IMR-90 (cell line): Measurements from ENCODE around the gene ITFG2. TPM values are rescaled to one million over a fixed set of nuclear protein-coding genes. Genes with fewer than 3 reads are reported as not detected.

Experiments used
- ATAC-seq: fragments of 200-7000 bp; cut with Tn5 transposase; 2 replicates; pipeline ENCODE4 v1.9.1; 2020; ENCODE audit warnings: low read depth, mild to moderate bottlenecking, moderate library complexity
- BruUV-seq: library from RNA; stranded (reverse); fragments of 400-500 nt; replicated peaks from 2 replicates; lab custom pipeline; 2021; lab: Mats Ljungman, UMichigan
- CTCF ChIA-PET: fragments of 300-600 bp; formaldehyde crosslinking; extraction: SDS; loops from one replicate; lab custom pipeline; 2021; ENCODE audit warnings: antibody characterized with exemption; lab: Yijun Ruan, JAX
- POLR2A ChIA-PET: fragments of 300-600 bp; sonication (Branson Sonifier 250); formaldehyde crosslinking; loops from one replicate; lab custom pipeline; 2022; ENCODE audit warnings: antibody characterized with exemption; ENCODE audit not compliant: unreplicated experiment; lab: Charles Lee
- DNase-seq: peaks from one replicate; pipeline ENCODE4 v3.0.0; 2013
- H2AFZ ChIP-seq: replicated peaks from 2 replicates; pipeline ENCODE3; 2013; ENCODE audit warnings: low read length, mild to moderate bottlenecking; ENCODE audit not compliant: poor library complexity
- H2AK5ac ChIP-seq: 2 replicates; pipeline ENCODE4 v1.6.1; 2013; ENCODE audit warnings: low read depth, low read length, inconsistent platforms
- H2AK9ac ChIP-seq: replicated peaks from 2 replicates; pipeline ENCODE3; 2013; ENCODE audit warnings: mild to moderate bottlenecking, low read depth, low read length, moderate library complexity; ENCODE audit not compliant: poor library complexity
- H2BK120ac ChIP-seq: 2 replicates; pipeline ENCODE4 v1.6.1; 2013; ENCODE audit warnings: low read depth, low read length, inconsistent platforms
- H2BK15ac ChIP-seq: 3 replicates; pipeline ENCODE4 v1.6.1; 2013; ENCODE audit warnings: low read depth, low read length, inconsistent platforms
- H2BK20ac ChIP-seq: 2 replicates; pipeline ENCODE4 v1.6.1; 2013; ENCODE audit warnings: low read depth, mild to moderate bottlenecking, inconsistent platforms, low read length, moderate library complexity
- H2BK5ac ChIP-seq: 2 replicates; pipeline ENCODE4 v1.6.1; 2013; ENCODE audit warnings: mild to moderate bottlenecking, low read depth, low read length, inconsistent platforms; ENCODE audit not compliant: poor library complexity, severe bottlenecking
- H3K14ac ChIP-seq: replicated peaks from 2 replicates; pipeline ENCODE4 v1.6.1; 2013; ENCODE audit warnings: low read depth, low read length, inconsistent platforms
- H3K18ac ChIP-seq: 2 replicates; pipeline ENCODE4 v1.6.1; 2013; ENCODE audit warnings: low read depth, low read length, control low read depth
- H3K23ac ChIP-seq: 2 replicates; pipeline ENCODE4 v1.6.1; 2013; ENCODE audit warnings: low read depth, low read length, inconsistent platforms
- H3K27ac ChIP-seq: 2 replicates; pipeline ENCODE4 v1.5.1; 2013; ENCODE audit warnings: mild to moderate bottlenecking, control low read depth, low read length; ENCODE audit not compliant: insufficient read depth
- H3K27me3 ChIP-seq: 2 replicates; pipeline ENCODE4 v1.6.1; 2013; ENCODE audit warnings: low read length; ENCODE audit not compliant: control insufficient read depth, insufficient read depth
- H3K36me3 ChIP-seq: 2 replicates; pipeline ENCODE4 v1.6.1; 2013; ENCODE audit warnings: low read length, mixed read lengths; ENCODE audit not compliant: control insufficient read depth, insufficient read depth
- H3K4ac ChIP-seq: 2 replicates; pipeline ENCODE4 v1.6.1; 2013; ENCODE audit warnings: low read depth, low read length, inconsistent platforms
- H3K4me1 ChIP-seq: 2 replicates; pipeline ENCODE4 v1.6.1; 2013; ENCODE audit warnings: low read length, mixed read lengths; ENCODE audit not compliant: control insufficient read depth, insufficient read depth
- H3K4me2 ChIP-seq: 2 replicates; pipeline ENCODE4 v1.6.1; 2013; ENCODE audit warnings: low read depth, mild to moderate bottlenecking, control low read depth, low read length, moderate library complexity
- H3K4me3 ChIP-seq: 2 replicates; pipeline ENCODE4 v1.5.1; 2013; ENCODE audit warnings: low read depth, mild to moderate bottlenecking, control low read depth, low read length, moderate library complexity; ENCODE audit not compliant: insufficient read depth
- H3K56ac ChIP-seq: 2 replicates; pipeline ENCODE4 v1.6.1; 2013; ENCODE audit warnings: low read length, inconsistent platforms; ENCODE audit not compliant: insufficient read depth; ENCODE audit errors: extremely low read depth
- H3K79me1 ChIP-seq, 2 experiments: 2 replicates each; pipeline ENCODE4 v1.6.1; 2013; ENCODE audit warnings: low read length in 2 of 2, inconsistent platforms in 1 of 2, low read depth in 1 of 2
- H3K9ac ChIP-seq: 2 replicates; pipeline ENCODE4 v1.6.1; 2013; ENCODE audit warnings: low read depth, low read length, control low read depth
- H3K9me1 ChIP-seq: 2 replicates; pipeline ENCODE4 v1.6.1; 2013; ENCODE audit warnings: low read length, inconsistent platforms; ENCODE audit not compliant: insufficient read depth
- H3K9me3 ChIP-seq: 2 replicates; pipeline ENCODE4 v1.6.1; 2013; ENCODE audit warnings: low read length; ENCODE audit not compliant: control insufficient read depth, insufficient read depth
- H4K20me1 ChIP-seq: 2 replicates; pipeline ENCODE4 v1.6.1; 2013; ENCODE audit warnings: low read length, inconsistent platforms; ENCODE audit not compliant: insufficient read depth
- H4K5ac ChIP-seq: 2 replicates; pipeline ENCODE4 v1.6.1; 2013; ENCODE audit warnings: mild to moderate bottlenecking, low read depth, low read length, control low read depth
- H4K8ac ChIP-seq, 2 experiments: 2 replicates each; pipeline ENCODE4 v1.6.1; 2013; ENCODE audit warnings: low read depth in 2 of 2, low read length in 2 of 2, control low read depth in 1 of 2, inconsistent platforms in 1 of 2
- H4K91ac ChIP-seq: 2 replicates; pipeline ENCODE4 v1.6.1; 2013; ENCODE audit warnings: low read depth, low read length, inconsistent platforms; ENCODE audit not compliant: insufficient read depth
- BHLHE40 ChIP-seq: fragments of 150-350 bp; IDR thresholded peaks from 2 replicates; pipeline ENCODE4 v1.6.1; 2016; ENCODE audit warnings: mild to moderate bottlenecking, low read depth, low read length
- CEBPB ChIP-seq: IDR thresholded peaks from 2 replicates; pipeline ENCODE4 v1.6.1; 2012; ENCODE audit warnings: low read depth, low read length, improper control_type of control experiment
- CHD1 ChIP-seq: IDR thresholded peaks from 2 replicates; pipeline ENCODE4 v1.6.1; 2012; ENCODE audit warnings: low read depth, low read length, improper control_type of control experiment
- CTCF ChIP-seq: conservative IDR thresholded peaks from 2 replicates; pipeline ENCODE4 v1.5.1; 2012; ENCODE audit warnings: mild to moderate bottlenecking, low read depth, low read length, improper control_type of control experiment
- ELK1 ChIP-seq: fragments of 150-350 bp; IDR thresholded peaks from 2 replicates; pipeline ENCODE4 v1.6.1; 2016; ENCODE audit warnings: low read depth, mild to moderate bottlenecking, low read length, moderate library complexity, borderline replicate concordance
- FOS ChIP-seq: fragments of 150-350 bp; IDR thresholded peaks from 2 replicates; pipeline ENCODE4 v1.6.1; 2016; ENCODE audit warnings: low read depth, low read length
- MAFK ChIP-seq: IDR thresholded peaks from 2 replicates; pipeline ENCODE4 v1.6.1; 2012; ENCODE audit warnings: low read depth, low read length, improper control_type of control experiment
- MAZ ChIP-seq: IDR thresholded peaks from 2 replicates; pipeline ENCODE4 v1.6.1; 2012; ENCODE audit warnings: low read depth, mild to moderate bottlenecking, low read length, improper control_type of control experiment, moderate library complexity, borderline replicate concordance
- MXI1 ChIP-seq: IDR thresholded peaks from 2 replicates; pipeline ENCODE4 v1.6.1; 2012; ENCODE audit warnings: low read depth, mild to moderate bottlenecking, low read length, moderate library complexity, borderline replicate concordance
- NFE2L2 ChIP-seq: fragments of 150-350 bp; IDR thresholded peaks from 2 replicates; pipeline ENCODE4 v1.6.1; 2016; ENCODE audit warnings: low read depth, mild to moderate bottlenecking, low read length
- POLR2A ChIP-seq: IDR thresholded peaks from 2 replicates; pipeline ENCODE4 v1.6.1; 2012; ENCODE audit warnings: mild to moderate bottlenecking, low read depth, low read length
- RAD21 ChIP-seq: IDR thresholded peaks from 2 replicates; pipeline ENCODE4 v1.6.1; 2012; ENCODE audit warnings: low read length, improper control_type of control experiment
- RCOR1 ChIP-seq: IDR thresholded peaks from 2 replicates; pipeline ENCODE4 v1.6.1; 2012; ENCODE audit warnings: mild to moderate bottlenecking, low read length, improper control_type of control experiment; ENCODE audit not compliant: insufficient replicate concordance
- RFX5 ChIP-seq: IDR thresholded peaks from 2 replicates; pipeline ENCODE4 v1.8.0; 2012; ENCODE audit warnings: low read depth, mild to moderate bottlenecking, low read length, moderate library complexity
- SMC3 ChIP-seq: fragments of 150-350 bp; IDR thresholded peaks from 2 replicates; pipeline ENCODE4 v1.6.1; 2016; ENCODE audit warnings: low read depth, mild to moderate bottlenecking, antibody characterized with exemption, low read length, moderate library complexity
- USF2 ChIP-seq: fragments of 150-350 bp; IDR thresholded peaks from 2 replicates; pipeline ENCODE4 v1.6.1; 2017; ENCODE audit warnings: mild to moderate bottlenecking, antibody characterized with exemption, low read length, low read depth
- WGBS, 2 experiments: methylation state at CpG; one replicate each; pipeline versions ENCODE4 v1.1.5 to v1.1.7; 2013; ENCODE audit warnings: missing lambda C conversion rate in 2 of 2; ENCODE audit not compliant: insufficient read length in 1 of 2; ENCODE audit errors: extremely low coverage in 2 of 2; 5-methylcytosine and 5-hydroxymethylcytosine counted together
- dilution Hi-C: fragments of 300-500 bp; cut with HindIII; formaldehyde crosslinking; loops from one replicate; pipeline ENCODE4 v1.14.3; 2018; ENCODE audit warnings: low sequenced_read_pairs; ENCODE audit not compliant: unreplicated experiment
- in situ Hi-C: fragments of 300-500 bp; cut with MboI; formaldehyde crosslinking; loops from 3 replicates; pipeline ENCODE4 v1.14.3; 2019; ENCODE audit warnings: low sequenced_read_pairs, inconsistent platforms, mixed read lengths
- intact Hi-C: fragments of 100-400 bp; cut with micrococcal nuclease; formaldehyde crosslinking; loops from 2 replicates; pipeline ENCODE4 v1.10.0; 2022
- polyA plus RNA-seq, 3 experiments: library from polyadenylated mRNA; depleted of rRNA; stranded (reverse); fragments of >200 nt; gene quantifications; 2 replicates each; pipeline ENCODE4 v1.2.3, GENCODE V29; 2012; ENCODE audit warnings: low replicate concordance in 1 of 3
- total RNA-seq: library from RNA; depleted of rRNA; stranded (reverse); fragments of >200 nt; gene quantifications from 2 replicates; pipeline ENCODE4 v1.2.3, GENCODE V29; 2012

Gene ITFG2
- total and polyA plus RNA-seq, 2 of the 4 experiments (the other 2 are of a cell fraction) = 20.3 to 25.5 TPM

GRCh38 chr12:2819810-2820209 lies 7.3 kb downstream of the ITFG2 start:
- in situ Hi-C loops = no loop called here
- Histone ChIP-seq H2AFZ (no peak overlapping the region), H4K20me1 (no peaks in the 10 kb centered on the region), H4K8ac (no peak overlapping the region), H4K91ac (no peak overlapping the region), H3K56ac (no peak overlapping the region), H2BK120ac (no peak overlapping the region), H3K4me1 (no peaks in the 10 kb centered on the region), H3K79me1 (peaks cover 6 to 26% of the 10 kb centered on the region in 2 experiments), H3K36me3 (peaks cover 60% of the 10 kb centered on the region), H3K4me3 (no peak overlapping the region), H3K18ac (no peak overlapping the region), H2AK9ac (no peak overlapping the region), H3K14ac (no peak overlapping the region), H2BK15ac (no peak overlapping the region), H4K5ac (no peak overlapping the region), H3K27me3 (no peaks in the 10 kb centered on the region), H2BK5ac (no peak overlapping the region), H3K9me1 (no peaks in the 10 kb centered on the region), H2AK5ac (no peak overlapping the region), H3K9ac (no peak overlapping the region), H3K4me2 (no peak overlapping the region), H3K4ac (no peak overlapping the region), H3K27ac (no peak overlapping the region), H2BK20ac (no peak overlapping the region), H3K23ac (no peak overlapping the region), H3K9me3 (no peaks in the 10 kb centered on the region)
- dilution Hi-C loops = no loop called here
- TF ChIP-seq RCOR1 = no peak
- no peak for TF ChIP-seq MAZ
- no peak for TF ChIP-seq RAD21
- TF ChIP-seq RFX5 = no peak
- TF ChIP-seq CEBPB = no peak
- no peak for TF ChIP-seq CTCF
- TF ChIP-seq NFE2L2 = no peak
- no peak for TF ChIP-seq SMC3
- no peak for TF ChIP-seq USF2
- TF ChIP-seq MAFK = no peak
- no peak for TF ChIP-seq POLR2A
- TF ChIP-seq MXI1 = no peak
- TF ChIP-seq BHLHE40 = no peak
- no peak for TF ChIP-seq ELK1
- TF ChIP-seq FOS = no peak
- no peak for TF ChIP-seq CHD1
- ChIA-PET CTCF (no interaction called here), POLR2A (no interaction called here)
- no TSS peak for BruUV-seq
- no peak for DNase-seq
- no peak for ATAC-seq
- 98% methylated on average over 13 of the region's 15 CpGs; no CpG with 5 or more reads in 1 of the 2 experiments for WGBS, 2 experiments
- intact Hi-C loops = no loop called here
